ENCODE measurements around the gene HDAC11.

HDAC11 gene

DNA sequence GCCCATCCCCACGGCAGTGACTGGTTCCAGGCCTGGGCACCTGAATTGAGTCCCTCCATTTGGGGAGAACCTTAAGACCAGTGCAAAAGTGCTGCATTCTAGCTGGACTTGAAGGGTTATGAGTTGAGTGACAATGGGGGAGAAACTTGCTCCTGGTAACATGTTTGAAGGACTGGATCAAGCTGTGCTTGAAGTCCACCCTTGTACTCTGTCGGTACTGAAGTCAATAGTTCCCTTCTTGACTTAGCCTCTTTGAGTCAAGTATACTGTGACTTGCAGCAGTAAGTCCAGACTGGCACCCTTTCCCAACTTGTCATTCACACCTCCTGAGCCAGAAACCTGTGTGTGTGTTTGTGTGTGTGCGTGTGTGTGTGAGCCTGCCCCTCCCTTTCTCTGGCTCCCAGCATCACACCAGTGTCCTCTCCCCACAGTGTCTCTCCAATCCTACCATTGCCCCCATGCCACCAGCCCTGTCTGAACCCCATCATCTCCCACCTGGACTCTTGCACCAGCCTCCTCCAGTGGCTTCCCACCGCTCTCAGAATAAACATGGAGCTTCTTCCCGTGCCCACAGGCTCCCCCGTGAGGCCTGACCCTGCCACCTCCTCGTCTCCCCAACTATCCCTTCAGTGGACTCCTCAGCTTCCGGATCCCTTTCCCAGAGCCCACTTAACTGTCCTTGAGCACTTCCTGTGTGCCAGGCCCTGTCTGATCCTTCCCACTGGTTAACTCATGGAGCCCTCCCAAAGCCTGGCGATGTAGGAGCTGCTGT is 58.6 kb downstream of the HDAC11 start:
- no peak for TF ChIP-seq CTCF (IDR thresholded peaks at IDR 0.05; ENCODE audit: low read length)
- TF ChIP-seq EZH2phosphoT487 (IDR thresholded peaks at IDR 0.05; ENCODE audit: low read length): no peak
- TF ChIP-seq EZH2 (optimal IDR thresholded peaks at IDR 0.05; ENCODE audit: low read depth, low read length): no peak
- no peaks in the 10 kb centered on the region for H3K9me2 ChIP-seq (replicated peaks; ENCODE audit: insufficient read depth, low read length)
- no peak overlapping the region for H3K27ac ChIP-seq (ENCODE audit: low read length)
- no peaks in the 10 kb centered on the region for H3F3A ChIP-seq (ENCODE audit: insufficient read depth, low read length)
- no peaks in the 10 kb centered on the region for H3K9me3 ChIP-seq (replicated peaks; ENCODE audit: insufficient read depth, low read length)
- H3K4me1 ChIP-seq (ENCODE audit: low read length): no peaks in the 10 kb centered on the region
- no peaks in the 10 kb centered on the region for H3K36me3 ChIP-seq (replicated peaks; ENCODE audit: insufficient read depth, low read length)
- no peak overlapping the region for H2AFZ ChIP-seq (ENCODE audit: low read length)
- no peaks in the 10 kb centered on the region for H4K20me1 ChIP-seq (ENCODE audit: insufficient read depth, low read length)
- peaks cover 82% of the 10 kb centered on the region for H3K27me3 ChIP-seq (replicated peaks; ENCODE audit: insufficient read depth, low read length)
- H3K9ac ChIP-seq (ENCODE audit: low read length): no peak overlapping the region
- H3K4me3 ChIP-seq (ENCODE audit: low read length): no peak overlapping the region
- no peak overlapping the region for H3K4me2 ChIP-seq (ENCODE audit: low read depth, low read length)
- H3K79me2 ChIP-seq (ENCODE audit: low read length): no peaks in the 10 kb centered on the region
- DNase-seq: no peak

- Histone ChIP-seq H3K27me3 (replicated peaks; ENCODE audit: insufficient read depth, low read length) (peaks cover 82% of the 10 kb centered on the region), H3K79me2 (ENCODE audit: low read length) (no peaks in the 10 kb centered on the region), H3K9me3 (replicated peaks; ENCODE audit: insufficient read depth, low read length) (no peaks in the 10 kb centered on the region), H3K9ac (ENCODE audit: low read length) (no peak overlapping the region), H4K20me1 (ENCODE audit: insufficient read depth, low read length) (no peaks in the 10 kb centered on the region), H2AFZ (ENCODE audit: low read length) (no peak overlapping the region), H3K36me3 (replicated peaks; ENCODE audit: insufficient read depth, low read length) (no peaks in the 10 kb centered on the region), H3K4me2 (ENCODE audit: low read depth, low read length) (no peak overlapping the region), H3K4me1 (ENCODE audit: low read length) (no peaks in the 10 kb centered on the region), H3K4me3 (ENCODE audit: low read length) (no peak overlapping the region), H3K27ac (ENCODE audit: low read length) (no peak overlapping the region), H3K9me2 (replicated peaks; ENCODE audit: insufficient read depth, low read length) (no peaks in the 10 kb centered on the region), H3F3A (ENCODE audit: insufficient read depth, low read length) (no peaks in the 10 kb centered on the region)
- DNase-seq: no peak
- TF ChIP-seq EZH2phosphoT487 (IDR thresholded peaks at IDR 0.05; ENCODE audit: low read length) (no peak), EZH2 (optimal IDR thresholded peaks at IDR 0.05; ENCODE audit: low read depth, low read length) (no peak), CTCF (IDR thresholded peaks at IDR 0.05; ENCODE audit: low read length) (no peak)
Measured at GRCh38 chr3:13539292-13539638, 59.2 kb downstream of the HDAC11 start.

GRCh38 chr3:13539671-13540070 is 59.6 kb downstream of the HDAC11 start:
- Histone ChIP-seq H2AFZ (ENCODE audit: low read length) (no peak overlapping the region), H3K4me2 (ENCODE audit: low read depth, low read length) (no peak overlapping the region), H4K20me1 (ENCODE audit: insufficient read depth, low read length) (no peaks in the 10 kb centered on the region), H3K36me3 (replicated peaks; ENCODE audit: insufficient read depth, low read length) (no peaks in the 10 kb centered on the region), H3K9ac (ENCODE audit: low read length) (no peak overlapping the region), H3K27ac (ENCODE audit: low read length) (no peak overlapping the region), H3K4me1 (ENCODE audit: low read length) (no peaks in the 10 kb centered on the region), H3K9me3 (replicated peaks; ENCODE audit: insufficient read depth, low read length) (no peaks in the 10 kb centered on the region), H3K9me2 (replicated peaks; ENCODE audit: insufficient read depth, low read length) (no peaks in the 10 kb centered on the region), H3K27me3 (replicated peaks; ENCODE audit: insufficient read depth, low read length) (peaks cover 85% of the 10 kb centered on the region), H3K4me3 (ENCODE audit: low read length) (no peak overlapping the region), H3F3A (ENCODE audit: insufficient read depth, low read length) (no peaks in the 10 kb centered on the region), H3K79me2 (ENCODE audit: low read length) (no peaks in the 10 kb centered on the region)
- no peak for DNase-seq
- TF ChIP-seq CTCF (IDR thresholded peaks at IDR 0.05; ENCODE audit: low read length) (no peak), EZH2 (optimal IDR thresholded peaks at IDR 0.05; ENCODE audit: low read depth, low read length) (no peak), EZH2phosphoT487 (IDR thresholded peaks at IDR 0.05; ENCODE audit: low read length) (no peak)

Data from MM.1S (cell line).